WI38 (cell line): Measurements from ENCODE around the gene ATP1B4.

Experiments used
- H3K4me3 ChIP-seq: 2 replicates; pipeline ENCODE4 v1.5.1; 2011; ENCODE audit warnings: low read depth, mild to moderate bottlenecking, control low read depth, low read length
- CTCF ChIP-seq: IDR thresholded peaks from 2 replicates; pipeline ENCODE4 v1.5.1; 2012; ENCODE audit warnings: low read depth, mild to moderate bottlenecking, control low read depth, low read length

The ATP1B4 gene

GRCh38 chrX:120406638-120407037 is 44.7 kb downstream of the ATP1B4 start:
- no peak for TF ChIP-seq CTCF
- no peak overlapping the region for H3K4me3 ChIP-seq

- no peak for TF ChIP-seq CTCF
- no peak overlapping the region for H3K4me3 ChIP-seq
Measured at GRCh38 chrX:120408168-120408567, 46.3 kb downstream of the ATP1B4 start.

GRCh38 chrX:120419463-120419862 is 57.6 kb downstream of the ATP1B4 start:
- no peak overlapping the region for H3K4me3 ChIP-seq
- no peak for TF ChIP-seq CTCF

- no peak for TF ChIP-seq CTCF
- no peak overlapping the region for H3K4me3 ChIP-seq
Measured at GRCh38 chrX:120426599-120426998, 64.7 kb downstream of the ATP1B4 start.

- H3K4me3 ChIP-seq = no peak overlapping the region
- no peak for TF ChIP-seq CTCF
Measured at GRCh38 chrX:120428309-120428708, 66.4 kb downstream of the ATP1B4 start.

GRCh38 chrX:120429776-120430540 is 68.1 kb downstream of the ATP1B4 start:
- no peak for TF ChIP-seq CTCF
- H3K4me3 ChIP-seq = no peak overlapping the region
